Stomach (tissue), 4 donors: Measurements from ENCODE around the gene IQSEC3.

Source experiments
- POLR2A ChIP-seq, 4 donors: fragments of 450-650 bp; IDR thresholded peaks; one replicate each; pipeline ENCODE4 v1.6.1; 2016; ENCODE audit warnings: antibody characterized with exemption in 4 of 4, control low read depth in 2 of 4, mild to moderate bottlenecking in 1 of 4, moderate library complexity in 1 of 4
- POLR2AphosphoS5 ChIP-seq, 3 donors: sonication (generic); formaldehyde crosslinking; IDR thresholded peaks; one replicate each; pipeline ENCODE4 v1.6.1; 2016; ENCODE audit warnings: antibody characterized with exemption in 3 of 3
- TF ChIP-seq, protein P1 (sequence below), 7 experiments: fragments of 450-650 bp in 4 of 7; fragments of 200-600 bp in 3 of 7; sonication (generic) in 3 of 7; IDR thresholded peaks; one replicate each; pipeline ENCODE4 v1.5.1; 2016 to 2019; ENCODE audit warnings: antibody characterized with exemption in 7 of 7, control low read depth in 2 of 7, mild to moderate bottlenecking in 1 of 7

DNA sequence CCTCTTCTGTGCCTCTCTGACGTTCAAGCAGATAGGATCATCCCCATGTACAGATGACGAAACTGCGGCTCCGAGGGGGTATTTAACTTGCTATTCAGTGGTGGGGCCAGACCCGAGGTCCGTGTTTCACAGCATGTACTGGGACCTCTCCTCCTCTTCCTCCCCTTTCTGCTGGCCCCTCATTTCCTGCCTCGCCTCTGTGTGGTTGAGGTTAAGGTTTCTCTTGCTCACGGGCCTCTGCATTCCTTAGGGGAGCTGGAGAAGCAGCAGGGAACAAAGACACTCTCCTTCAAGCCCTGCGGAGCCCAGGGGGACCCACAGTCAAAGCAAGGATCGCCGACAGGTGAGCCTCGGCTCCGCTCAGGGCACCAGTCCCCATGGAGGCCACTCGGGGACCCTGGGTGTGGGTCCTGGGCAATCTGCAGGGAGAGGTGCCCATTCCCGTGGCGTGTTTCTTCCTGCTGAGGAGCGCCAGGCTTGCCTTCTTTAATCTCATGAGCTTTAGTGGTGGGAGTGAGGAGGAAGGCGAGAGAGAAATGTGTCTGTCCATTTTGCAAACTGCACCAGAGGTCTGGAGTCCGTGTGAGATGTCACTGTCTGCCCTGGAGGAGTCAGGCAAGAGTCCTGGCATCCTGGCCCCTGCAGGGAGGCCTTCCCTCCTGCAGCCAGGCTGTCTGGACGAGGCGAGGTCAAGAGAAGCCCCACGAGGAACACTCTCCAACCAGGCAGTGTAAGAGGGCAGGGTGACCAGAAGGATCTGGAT lies 102.4 kb downstream of the IQSEC3 start:
- TF ChIP-seq, protein P1, sequence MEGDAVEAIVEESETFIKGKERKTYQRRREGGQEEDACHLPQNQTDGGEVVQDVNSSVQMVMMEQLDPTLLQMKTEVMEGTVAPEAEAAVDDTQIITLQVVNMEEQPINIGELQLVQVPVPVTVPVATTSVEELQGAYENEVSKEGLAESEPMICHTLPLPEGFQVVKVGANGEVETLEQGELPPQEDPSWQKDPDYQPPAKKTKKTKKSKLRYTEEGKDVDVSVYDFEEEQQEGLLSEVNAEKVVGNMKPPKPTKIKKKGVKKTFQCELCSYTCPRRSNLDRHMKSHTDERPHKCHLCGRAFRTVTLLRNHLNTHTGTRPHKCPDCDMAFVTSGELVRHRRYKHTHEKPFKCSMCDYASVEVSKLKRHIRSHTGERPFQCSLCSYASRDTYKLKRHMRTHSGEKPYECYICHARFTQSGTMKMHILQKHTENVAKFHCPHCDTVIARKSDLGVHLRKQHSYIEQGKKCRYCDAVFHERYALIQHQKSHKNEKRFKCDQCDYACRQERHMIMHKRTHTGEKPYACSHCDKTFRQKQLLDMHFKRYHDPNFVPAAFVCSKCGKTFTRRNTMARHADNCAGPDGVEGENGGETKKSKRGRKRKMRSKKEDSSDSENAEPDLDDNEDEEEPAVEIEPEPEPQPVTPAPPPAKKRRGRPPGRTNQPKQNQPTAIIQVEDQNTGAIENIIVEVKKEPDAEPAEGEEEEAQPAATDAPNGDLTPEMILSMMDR (IDR thresholded peaks at IDR 0.05): no peak
- TF ChIP-seq POLR2A (IDR thresholded peaks at IDR 0.05): no peak
- TF ChIP-seq POLR2AphosphoS5 (IDR thresholded peaks at IDR 0.05): no peak
